GM23248 (cell line): ENCODE results near the gene FUBP1. TPM values are rescaled to one million over a fixed set of nuclear protein-coding genes. Genes with fewer than 3 reads are reported as not detected.

Experiments used
- DNase-seq: peaks from one replicate; pipeline ENCODE4 v3.0.0-alpha.2; 2015
- H2AFZ ChIP-seq: fragments of 200-600 bp; sonication (generic); 2 replicates; pipeline ENCODE4 v1.6.1; 2016; ENCODE audit warnings: antibody characterized with exemption
- H3F3A ChIP-seq: fragments of 200-600 bp; sonication (generic); 2 replicates; pipeline ENCODE4 v1.6.1; 2016; ENCODE audit warnings: mild to moderate bottlenecking, antibody characterized with exemption, mixed run types; ENCODE audit not compliant: insufficient read depth
- H3K27ac ChIP-seq: fragments of 200-600 bp; sonication (generic); 2 replicates; pipeline ENCODE4 v1.5.1; 2016; ENCODE audit warnings: mild to moderate bottlenecking
- H3K27me3 ChIP-seq: fragments of 200-600 bp; sonication (generic); replicated peaks from 2 replicates; pipeline ENCODE4 v1.6.1; 2016; ENCODE audit warnings: mild to moderate bottlenecking; ENCODE audit not compliant: insufficient read depth
- H3K36me3 ChIP-seq: fragments of 200-600 bp; sonication (generic); 2 replicates; pipeline ENCODE4 v1.6.1; 2016; ENCODE audit warnings: low read depth, mild to moderate bottlenecking
- H3K4me1 ChIP-seq: fragments of 200-600 bp; sonication (generic); 2 replicates; pipeline ENCODE4 v1.6.1; 2016; ENCODE audit warnings: mild to moderate bottlenecking; ENCODE audit not compliant: insufficient read depth
- H3K4me2 ChIP-seq: fragments of 200-600 bp; sonication (generic); one replicate; pipeline ENCODE4 v1.6.1; 2016; ENCODE audit warnings: mild to moderate bottlenecking; ENCODE audit not compliant: unreplicated experiment
- H3K4me3 ChIP-seq: fragments of 200-600 bp; sonication (generic); 2 replicates; pipeline ENCODE4 v1.5.1; 2016; ENCODE audit warnings: mild to moderate bottlenecking
- H3K79me2 ChIP-seq: fragments of 200-600 bp; sonication (generic); 2 replicates; pipeline ENCODE4 v1.6.1; 2016; ENCODE audit warnings: mild to moderate bottlenecking; ENCODE audit not compliant: insufficient read depth
- H3K9ac ChIP-seq: fragments of 200-600 bp; sonication (generic); 2 replicates; pipeline ENCODE4 v1.6.1; 2016; ENCODE audit warnings: mild to moderate bottlenecking
- H3K9me2 ChIP-seq: fragments of 200-600 bp; sonication (generic); 2 replicates; pipeline ENCODE4 v1.6.1; 2016; ENCODE audit warnings: mixed run types, mild to moderate bottlenecking, moderate library complexity; ENCODE audit not compliant: insufficient read depth
- H3K9me3 ChIP-seq: fragments of 200-600 bp; sonication (generic); one replicate; pipeline ENCODE4 v1.6.1; 2017; ENCODE audit warnings: low read depth
- H4K20me1 ChIP-seq: fragments of 200-600 bp; sonication (generic); 2 replicates; pipeline ENCODE4 v1.6.0; 2016; ENCODE audit not compliant: insufficient read depth
- EZH2 ChIP-seq: fragments of 200-600 bp; sonication (generic); IDR thresholded peaks from 2 replicates; pipeline ENCODE4 v1.6.1; 2018; ENCODE audit warnings: antibody characterized with exemption, mild to moderate bottlenecking; ENCODE audit not compliant: insufficient read depth, poor library complexity, severe bottlenecking
- EZH2phosphoT487 ChIP-seq: fragments of 200-600 bp; sonication (generic); IDR thresholded peaks from 2 replicates; pipeline ENCODE4 v1.6.1; 2018; ENCODE audit warnings: antibody characterized with exemption, moderate library complexity, mild to moderate bottlenecking, low read depth; ENCODE audit not compliant: insufficient read depth
- whole genome bisulfite sequencing, 2 experiments: methylation state at CpG; one replicate each; pipeline ENCODE4 v1.1.6; 2015 to 2017; ENCODE audit warnings: low lambda C conversion rate in 2 of 2, low coverage in 1 of 2; ENCODE audit errors: missing lambda C conversion rate in 2 of 2; 5-methylcytosine and 5-hydroxymethylcytosine counted together
- in situ Hi-C: fragments of 300-500 bp; cut with MboI; formaldehyde crosslinking; loops from 2 replicates; pipeline ENCODE4 v1.15.0; 2020
- polyA plus RNA-seq: library from polyadenylated mRNA; unstranded; fragments of >200 nt; fragmentation: Nextera tagmentation; extraction: Ambion mirVana; gene quantifications from 2 replicates; pipeline ENCODE4 v1.2.1, GENCODE V29; 2016
- total RNA-seq: library from RNA; depleted of rRNA; stranded (reverse); fragments of >200 nt; shearing (Covaris generic); gene quantifications from 2 replicates; pipeline ENCODE4 v1.2.3, GENCODE V29; 2014

FUBP1 gene
- total and polyA plus RNA-seq, 2 experiments from 2014 or later = 52.2 to 59.1 TPM

DNA sequence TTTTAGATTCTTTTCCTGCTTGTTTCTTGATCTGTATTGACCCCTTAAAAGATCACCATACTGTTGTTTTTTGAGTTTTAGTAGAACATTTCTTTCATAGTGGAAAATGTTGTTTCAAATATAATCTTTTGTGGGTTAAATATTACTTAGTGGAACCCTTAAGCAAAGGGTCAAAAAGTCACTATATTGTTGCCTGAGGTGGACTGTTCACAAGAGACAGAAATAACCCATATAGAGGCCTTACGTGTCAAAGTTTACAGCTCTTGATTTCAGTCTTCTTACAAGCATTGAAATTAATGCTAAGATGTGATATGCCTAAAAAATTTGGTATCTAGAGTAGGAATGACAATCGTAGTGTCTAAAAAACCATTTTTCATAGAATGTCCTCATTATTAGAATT lies 32.2 kb upstream of the FUBP1 start:
- TF ChIP-seq EZH2phosphoT487 (no peak), EZH2 (no peak)
- in situ Hi-C loops = no loop called here
- peaks cover 44% of the 10 kb centered on the region for H3K36me3 ChIP-seq
- H3K9me3 ChIP-seq = no peaks in the 10 kb centered on the region
- H3K27me3 ChIP-seq = no peaks in the 10 kb centered on the region
- H3K4me1 ChIP-seq = peaks cover 26% of the 10 kb centered on the region
- peak overlapping the region; percentile 95 for H3K4me3 ChIP-seq
- H2AFZ ChIP-seq = no peak overlapping the region
- no peak for DNase-seq
- H3K4me2 ChIP-seq = peak overlapping the region; percentile 97
- H3F3A ChIP-seq = peaks cover 64% of the 10 kb centered on the region
- H3K9me2 ChIP-seq = no peaks in the 10 kb centered on the region
- WGBS, 2 experiments = 96 to 97% methylated on average over 2 of the region's 2 CpGs
- peak overlapping the region; percentile 45; the same call in 1 of the 2 replicates for H3K27ac ChIP-seq
- H3K79me2 ChIP-seq = peaks cover 99% of the 10 kb centered on the region
- H4K20me1 ChIP-seq = peaks cover 14% of the 10 kb centered on the region; the same call in 1 of the 2 replicates
- H3K9ac ChIP-seq = peak overlapping the region; percentile 96; the same call in 1 of the 2 replicates

DNA sequence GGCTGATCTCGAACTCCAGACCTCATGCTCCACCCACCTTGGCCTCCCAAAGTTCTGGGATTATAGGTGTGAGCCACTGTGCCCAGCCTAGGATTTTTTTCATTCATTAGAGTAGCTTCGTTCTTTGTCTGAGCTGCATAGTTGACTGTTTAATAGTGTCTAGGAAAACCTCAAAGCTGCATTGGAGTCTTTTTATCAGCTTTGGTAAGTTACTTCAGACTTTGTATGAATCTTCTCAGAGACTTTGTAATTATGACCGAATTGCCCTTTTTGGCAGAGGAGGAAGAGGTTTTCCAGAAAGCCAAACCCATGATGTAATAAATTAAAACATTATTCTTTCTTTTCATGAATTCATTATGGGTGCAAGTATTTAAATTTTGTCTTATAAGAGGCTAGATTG lies 31.0 kb upstream of the FUBP1 start:
- peaks cover 65% of the 10 kb centered on the region for H3F3A ChIP-seq
- WGBS, 2 experiments = 46 to 47% methylated on average over 3 of the region's 3 CpGs
- H3K27ac ChIP-seq = peak overlapping the region; percentile 45
- peak overlapping the region; percentile 95 for H3K4me3 ChIP-seq
- H3K4me2 ChIP-seq = peak overlapping the region; percentile 97
- peak; percentile 72 for DNase-seq
- peak overlapping the region; percentile 96 for H3K9ac ChIP-seq
- TF ChIP-seq EZH2phosphoT487 = no peak
- no peak for TF ChIP-seq EZH2
- in situ Hi-C loops = no loop called here
- H3K27me3 ChIP-seq = no peaks in the 10 kb centered on the region
- H4K20me1 ChIP-seq = peaks cover 14% of the 10 kb centered on the region; the same call in 1 of the 2 replicates
- peaks cover 35% of the 10 kb centered on the region for H3K36me3 ChIP-seq
- H3K79me2 ChIP-seq = peaks cover 99% of the 10 kb centered on the region
- H3K9me2 ChIP-seq = no peaks in the 10 kb centered on the region
- H3K9me3 ChIP-seq = no peaks in the 10 kb centered on the region
- H2AFZ ChIP-seq = no peak overlapping the region
- H3K4me1 ChIP-seq = peaks cover 26% of the 10 kb centered on the region

DNA sequence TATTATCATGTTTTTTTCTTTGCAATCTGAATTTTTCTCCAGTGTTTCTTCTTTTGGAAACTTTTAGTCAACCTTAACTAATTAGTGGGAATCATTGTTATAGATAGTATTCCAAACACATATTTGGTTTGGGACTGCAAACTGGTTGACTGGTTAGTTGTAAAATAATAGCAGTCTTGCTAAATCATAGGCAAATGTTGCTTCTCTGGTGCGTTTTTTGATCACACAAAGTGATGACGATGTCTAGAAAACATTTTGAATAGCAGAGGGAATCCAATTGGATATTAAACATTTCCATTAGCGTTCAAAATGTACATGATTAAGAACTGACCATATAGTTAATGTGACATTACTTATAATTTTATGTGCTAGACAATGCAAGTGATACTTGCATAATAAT lies 30.4 kb upstream of the FUBP1 start:
- Histone ChIP-seq H3K27me3 (no peaks in the 10 kb centered on the region), H3K36me3 (peaks cover 30% of the 10 kb centered on the region), H3K79me2 (peaks cover 95% of the 10 kb centered on the region), H3K4me1 (peaks cover 26% of the 10 kb centered on the region), H3K27ac (peak overlapping the region; percentile 45), H2AFZ (no peak overlapping the region), H4K20me1 (peaks cover 14% of the 10 kb centered on the region; the same call in 1 of the 2 replicates), H3K4me2 (peak overlapping the region; percentile 97), H3F3A (peaks cover 68% of the 10 kb centered on the region), H3K9me3 (no peaks in the 10 kb centered on the region), H3K9me2 (no peaks in the 10 kb centered on the region), H3K9ac (peak overlapping the region; percentile 96), H3K4me3 (peak overlapping the region; percentile 95)
- in situ Hi-C loops = no loop called here
- 93 to 97% methylated on average over 3 of the region's 3 CpGs for WGBS, 2 experiments
- no peak for DNase-seq
- TF ChIP-seq EZH2phosphoT487 = no peak
- no peak for TF ChIP-seq EZH2

DNA sequence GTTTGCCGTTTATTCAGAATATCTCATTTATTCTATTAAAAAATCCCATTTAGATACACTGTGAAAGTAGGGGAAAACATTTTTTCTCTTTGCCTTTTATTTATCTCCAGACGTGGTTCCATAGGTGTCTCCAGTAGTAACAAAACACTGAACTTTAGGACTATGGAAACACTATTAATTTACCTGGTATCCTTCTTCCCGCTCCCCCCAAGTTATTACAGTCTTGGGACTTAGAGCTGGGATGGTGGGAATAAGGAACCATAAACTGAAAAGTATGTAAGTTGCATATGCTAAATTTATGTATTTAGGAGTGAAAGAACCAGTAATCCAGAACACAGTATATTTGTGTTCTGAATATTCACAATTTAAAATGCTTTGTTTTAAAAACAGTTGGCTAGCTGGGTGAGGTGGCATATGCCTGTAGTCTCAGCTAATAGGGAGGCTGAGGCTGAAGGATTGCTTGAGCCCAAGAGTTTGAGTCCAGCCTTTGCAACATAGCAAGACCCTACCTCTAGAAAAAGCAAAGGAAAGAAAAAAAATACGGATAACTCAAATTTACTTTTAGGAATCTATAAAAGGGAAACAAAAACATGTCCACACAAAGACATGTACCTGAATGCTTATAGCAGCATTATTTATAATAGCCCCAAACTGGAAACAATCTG lies 28.9 kb upstream of the FUBP1 start:
- no peak for DNase-seq
- peak overlapping the region; percentile 97 for H3K4me2 ChIP-seq
- no peaks in the 10 kb centered on the region for H3K27me3 ChIP-seq
- peaks cover 36% of the 10 kb centered on the region for H3K4me1 ChIP-seq
- H3K9me3 ChIP-seq = no peaks in the 10 kb centered on the region
- peaks cover 92% of the 10 kb centered on the region for H3K79me2 ChIP-seq
- peaks cover 14% of the 10 kb centered on the region; the same call in 1 of the 2 replicates for H4K20me1 ChIP-seq
- no peaks in the 10 kb centered on the region for H3K9me2 ChIP-seq
- H3F3A ChIP-seq = peaks cover 75% of the 10 kb centered on the region
- in situ Hi-C loops = no loop called here
- H3K4me3 ChIP-seq = peak overlapping the region; percentile 95
- no peak overlapping the region for H2AFZ ChIP-seq
- WGBS, 2 experiments = 94 to 97% methylated on average over 4 of the region's 4 CpGs
- H3K27ac ChIP-seq = peak overlapping the region; percentile 91; the same call in 1 of the 2 replicates
- H3K36me3 ChIP-seq = peaks cover 17% of the 10 kb centered on the region
- TF ChIP-seq EZH2phosphoT487 (no peak), EZH2 (no peak)
- H3K9ac ChIP-seq = 0 out of 2 replicates have a peak overlapping the region, but pooled peaks have one; percentile 96
